GDM1 (cell line): ENCODE measurements around the gene ADAMTS2.

Source experiments
- DNase-seq: peaks from one replicate; lab custom pipeline; 2025; lab: John Stamatoyannopoulos, UW

The ADAMTS2 gene

DNA sequence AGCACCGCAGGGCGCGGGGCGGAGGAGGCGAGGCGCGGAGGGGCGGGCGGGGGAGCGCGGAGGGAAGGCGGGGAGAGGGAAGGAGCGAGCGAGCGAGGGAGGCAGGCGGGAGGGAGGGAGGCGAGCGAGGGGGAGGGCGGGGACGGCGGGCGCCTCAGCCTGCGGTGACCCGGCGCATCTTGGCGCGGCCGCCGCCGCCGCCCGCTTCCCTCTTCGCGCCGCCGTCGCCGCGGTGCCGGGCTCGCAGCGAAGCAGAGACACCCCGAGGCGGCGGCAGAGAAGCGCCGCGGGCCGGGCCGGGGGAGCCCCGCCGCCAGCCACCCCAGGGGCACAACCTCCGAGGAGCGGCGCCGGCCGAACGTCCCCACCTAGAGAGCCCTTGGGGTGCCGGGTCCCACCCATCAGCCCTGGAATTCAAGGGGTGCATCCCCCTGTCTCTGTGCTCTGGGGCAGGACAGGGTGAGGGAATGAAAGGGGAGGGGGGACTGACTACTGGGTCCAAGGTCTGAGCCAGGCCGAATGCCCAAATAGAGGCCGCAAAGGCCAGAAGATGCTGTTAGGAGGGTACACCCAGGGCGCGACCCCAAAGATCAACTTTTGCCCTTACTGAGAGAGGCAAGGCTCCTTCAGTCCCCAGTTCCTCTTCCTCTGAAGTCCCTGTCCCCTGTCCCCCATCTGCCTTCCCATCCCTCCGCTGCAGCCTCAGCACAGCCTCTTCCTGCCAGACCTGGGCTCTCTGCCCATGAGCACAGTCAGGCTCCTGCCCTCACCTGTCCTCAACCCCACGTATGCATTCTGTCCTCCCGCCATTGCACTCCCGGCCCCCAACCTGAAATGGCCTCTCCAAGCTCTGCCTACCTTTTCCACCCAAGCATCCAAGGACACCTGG, at the start of gene ADAMTS2:
ADAMTS2 (minus strand) TSS at position 29 of the 889 bp plus-strand sequence. CDS start 133 bp downstream, outside the sequence.
- DNase-seq, result no peak

DNA sequence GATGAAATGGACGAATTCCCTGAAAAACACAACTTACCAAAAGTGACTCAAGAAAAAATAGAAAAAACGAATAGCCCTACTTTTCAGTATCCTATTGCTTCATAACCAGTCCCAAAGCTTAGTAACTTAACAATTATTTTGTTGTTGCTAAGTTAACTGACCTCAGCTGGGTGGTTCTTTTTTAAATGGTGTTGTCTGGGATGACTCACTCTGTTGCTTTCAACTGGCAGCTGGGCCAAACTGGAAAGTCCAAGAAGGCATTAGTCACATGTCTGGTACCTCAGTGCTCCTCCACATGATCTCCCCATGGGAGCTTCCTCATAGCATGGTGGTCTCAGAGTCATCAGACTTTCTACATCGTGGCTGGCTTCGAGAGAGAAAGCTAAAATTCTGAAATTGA, 47.8 kb upstream of the ADAMTS2 start:
- no peak for DNase-seq

DNA sequence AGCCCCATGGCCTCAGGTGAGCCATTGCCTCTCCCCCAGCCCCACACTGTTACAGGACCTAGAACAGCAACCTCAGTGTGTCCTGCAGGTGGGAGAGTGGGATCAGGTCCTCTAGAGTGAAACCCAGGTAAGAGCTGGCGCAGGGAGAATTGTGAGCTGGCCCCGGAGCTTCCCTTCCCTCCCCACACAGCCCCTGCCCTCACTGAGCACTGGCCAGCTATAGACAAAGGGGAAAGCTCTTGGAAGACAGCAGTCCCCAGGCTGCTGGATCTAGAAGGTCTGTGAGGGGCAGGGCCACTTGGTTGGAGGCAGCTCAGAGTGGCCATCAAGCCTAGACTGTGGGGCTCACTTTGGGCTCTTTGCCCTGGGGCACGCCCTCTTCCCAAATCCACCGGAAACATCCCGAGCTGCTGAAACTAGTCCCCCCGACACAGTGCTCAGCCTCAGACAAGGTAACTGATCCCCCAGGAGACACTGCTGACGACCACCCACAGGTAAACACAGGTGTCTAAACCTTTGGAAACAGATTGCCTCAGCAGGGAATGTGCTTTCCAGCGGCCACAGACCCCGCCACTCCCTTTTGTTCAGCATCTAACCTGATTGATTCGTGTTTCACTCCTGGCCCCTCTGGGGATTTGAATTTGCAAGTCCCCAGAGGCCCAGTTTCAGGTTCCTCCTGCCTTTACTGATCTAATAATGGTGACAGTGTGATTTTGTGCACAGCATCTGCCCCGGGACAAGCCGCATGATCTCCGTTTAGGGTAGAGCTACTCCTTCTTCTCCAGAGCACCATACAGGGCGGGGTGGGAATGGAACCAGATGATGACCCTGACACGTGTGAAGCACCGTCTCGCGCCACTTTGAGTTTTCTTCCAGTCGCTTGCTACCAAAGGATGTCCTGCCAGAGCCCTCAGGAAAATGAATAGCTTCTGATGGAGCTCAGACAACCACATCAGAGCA, 42.2 kb upstream of the ADAMTS2 start:
- DNase-seq, result no peak

DNA sequence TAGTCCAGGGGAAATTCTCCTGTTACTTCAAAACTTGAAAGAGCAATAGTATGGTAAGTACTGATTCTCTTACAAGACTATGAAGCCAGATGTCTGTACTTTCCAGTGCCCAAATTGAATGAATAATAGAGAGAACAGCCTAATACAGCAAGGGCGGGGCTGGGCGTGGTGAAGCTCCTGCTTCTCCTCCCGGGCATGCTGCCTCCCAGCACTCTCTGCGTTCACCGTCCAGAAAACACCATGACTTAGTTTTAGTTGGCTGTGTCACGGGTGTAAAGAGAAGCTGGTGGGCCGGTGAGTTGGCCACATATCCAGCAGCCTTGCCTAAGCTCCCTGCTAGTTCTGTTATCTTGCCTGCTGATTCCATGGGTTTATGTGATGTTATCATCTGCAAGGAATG, 40.7 kb upstream of the ADAMTS2 start:
- no peak for DNase-seq

- no peak for DNase-seq
These were observed 37.2 kb upstream of the ADAMTS2 start for GRCh38 chr5:179382486-179382885.

GRCh38 chr5:179381691-179382090, 36.4 kb upstream of the ADAMTS2 start:
- DNase-seq, result no peak

GRCh38 chr5:179380211-179381035, 35.2 kb upstream of the ADAMTS2 start:
- DNase-seq, result no peak

- no peak for DNase-seq
These were observed 34.1 kb upstream of the ADAMTS2 start for GRCh38 chr5:179379321-179379890.

GRCh38 chr5:179378441-179379271, 33.4 kb upstream of the ADAMTS2 start:
- DNase-seq, result no peak

DNA sequence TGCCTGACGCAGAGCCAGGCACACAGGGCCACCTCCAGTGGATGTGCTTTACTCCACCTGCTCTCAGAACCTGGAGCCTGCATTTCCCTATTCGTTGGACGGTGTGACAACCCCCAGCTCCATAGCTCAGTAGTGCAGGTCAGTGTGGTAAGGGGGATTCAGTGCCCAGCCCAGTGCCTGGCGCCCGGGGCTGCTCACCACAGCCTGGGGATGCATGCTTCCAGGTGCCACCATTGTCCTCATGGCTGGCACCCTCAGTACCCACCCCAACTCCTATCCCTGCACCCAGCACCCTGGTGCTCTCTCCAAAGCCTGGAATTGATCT, 32.8 kb upstream of the ADAMTS2 start:
- DNase-seq, result no peak

- DNase-seq, result no peak
These were observed 32.3 kb upstream of the ADAMTS2 start for GRCh38 chr5:179377421-179378115.

DNA sequence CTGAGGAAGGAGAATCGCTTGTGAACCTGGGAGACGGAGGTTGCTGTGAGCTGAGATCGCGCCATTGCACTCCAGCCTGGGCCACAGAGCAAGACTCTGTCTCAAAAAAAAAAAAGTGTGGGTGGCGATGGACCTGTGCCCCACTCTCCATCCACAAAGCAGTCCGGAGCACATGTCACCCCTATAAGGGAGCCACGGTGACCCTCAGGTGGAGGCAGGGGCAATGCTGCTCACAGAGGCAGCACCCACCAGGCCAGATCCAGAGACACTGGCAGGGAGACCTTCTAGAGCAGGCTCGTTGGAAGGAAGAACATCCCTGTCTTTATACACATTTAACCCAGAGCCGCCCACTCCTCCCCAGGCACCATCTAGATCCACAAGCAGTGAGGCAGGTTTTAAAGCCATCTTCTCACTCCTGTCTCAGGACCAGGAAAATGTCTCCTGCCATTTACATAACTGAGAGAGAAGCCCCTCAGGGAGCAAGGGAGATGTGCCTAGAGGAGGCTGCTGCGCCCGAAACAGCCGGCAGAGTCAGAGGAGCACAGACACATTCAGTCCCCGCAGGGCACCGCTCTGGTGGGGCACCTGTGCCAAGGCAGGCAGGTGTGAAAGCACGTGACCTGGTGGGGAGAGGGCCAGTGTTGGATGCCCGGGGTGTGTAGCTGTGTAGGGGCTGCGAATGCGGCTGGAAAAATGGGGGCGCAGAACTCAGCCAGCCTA, 31.6 kb upstream of the ADAMTS2 start:
- no peak for DNase-seq

- no peak for DNase-seq
These were observed 30.6 kb upstream of the ADAMTS2 start for GRCh38 chr5:179375831-179376365.

DNA sequence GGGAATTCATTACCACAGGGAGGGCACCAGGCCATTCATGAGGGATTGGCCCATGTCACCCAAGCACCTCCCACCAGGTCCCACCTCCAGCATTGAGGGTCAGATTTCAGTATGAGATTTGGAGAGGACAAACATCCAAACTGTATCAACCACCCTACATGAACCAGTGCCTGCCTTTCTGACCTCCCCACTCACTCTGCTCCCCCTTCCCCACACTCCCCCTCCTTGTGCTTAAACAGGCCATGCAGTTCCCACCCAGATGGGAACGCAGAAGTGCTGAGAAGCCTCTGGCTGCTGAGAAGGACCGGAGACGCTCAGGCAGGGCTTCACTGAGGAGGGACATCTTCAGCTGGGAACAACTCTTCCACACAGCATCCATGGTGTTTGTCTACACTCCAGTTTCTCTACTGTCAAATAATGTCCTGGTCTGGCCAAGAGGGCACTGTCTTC, 30.0 kb upstream of the ADAMTS2 start:
- no peak for DNase-seq

- DNase-seq, result no peak
These were observed 29.4 kb upstream of the ADAMTS2 start for GRCh38 chr5:179374506-179375235.

DNA sequence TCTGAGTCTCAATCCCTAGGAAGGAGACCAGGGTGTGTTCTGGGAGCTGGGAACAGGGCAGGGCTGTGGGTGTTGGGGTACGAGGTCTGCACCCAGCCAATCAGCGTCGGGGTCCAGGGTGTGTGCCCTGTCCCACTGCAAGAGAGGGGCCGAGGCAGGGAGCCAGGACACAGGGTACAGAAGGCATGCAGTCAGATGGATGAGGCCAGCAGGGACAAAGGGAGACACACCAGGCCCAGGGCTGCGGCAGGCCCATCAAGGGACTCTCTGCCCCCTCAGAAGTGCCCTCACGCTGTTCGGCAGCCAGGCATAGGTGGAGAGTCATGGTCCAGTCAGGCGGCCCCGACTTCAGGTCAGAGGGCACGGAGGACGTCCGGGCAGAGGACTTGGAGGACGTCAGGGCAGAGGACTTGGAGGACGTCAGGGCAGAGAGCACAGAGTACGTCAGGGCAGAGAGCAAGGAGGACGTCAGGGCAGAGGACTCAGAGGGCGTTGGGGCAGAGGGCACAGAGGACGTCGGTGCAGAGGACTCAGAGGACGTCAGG, 28.8 kb upstream of the ADAMTS2 start:
- DNase-seq, result no peak

DNA sequence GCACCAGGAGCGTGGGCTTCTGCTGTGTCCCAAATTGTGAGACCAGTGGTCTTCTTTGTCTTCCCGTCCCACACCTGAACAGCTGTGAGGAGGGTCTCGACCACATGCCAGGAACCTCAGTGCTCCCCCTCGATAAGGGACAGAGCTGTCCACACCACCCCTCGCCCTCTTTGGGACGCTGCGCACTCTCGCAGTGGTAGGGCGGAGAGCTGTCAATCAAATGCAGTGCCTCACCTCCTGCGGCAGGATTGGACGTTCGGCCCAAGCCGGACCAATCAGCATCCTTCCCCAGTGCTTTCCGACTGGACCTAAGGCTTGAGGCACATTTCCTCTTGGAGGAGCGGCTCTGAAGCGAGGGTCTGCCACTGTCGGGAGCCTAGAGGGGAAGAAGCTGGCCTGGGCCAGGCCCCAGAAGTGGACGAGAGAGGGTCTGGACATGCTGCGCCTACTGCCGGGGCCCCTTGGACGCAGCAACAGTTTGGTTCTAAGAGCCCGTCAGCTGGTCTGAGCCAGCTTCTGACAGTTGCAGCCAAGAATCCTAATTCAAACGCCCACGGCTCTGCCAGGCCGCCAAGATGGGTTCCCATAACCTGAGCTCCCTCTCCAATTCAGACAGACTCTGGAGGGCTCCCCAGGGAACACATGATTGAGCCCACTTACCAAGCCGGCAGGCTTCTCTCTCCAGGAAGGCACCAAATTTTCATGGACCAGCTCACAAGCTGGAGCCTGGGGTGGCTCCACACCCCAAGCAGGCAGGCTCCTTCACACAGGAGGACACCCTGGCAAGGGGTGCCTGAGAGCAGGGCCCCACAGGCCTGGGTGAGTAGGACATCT, 28.1 kb upstream of the ADAMTS2 start:
- DNase-seq, result no peak
